HepG2 (cell line): Measurements from ENCODE around the gene ANXA2. TPM values are rescaled to one million over a fixed set of nuclear protein-coding genes. Genes with fewer than 3 reads are reported as not detected.

ENCODE experiments used
- HBP1 ChIP-seq: IDR thresholded peaks from 2 replicates; pipeline ENCODE4 v1.6.1; 2016; ENCODE audit warnings: low read depth, control low read depth
- ZXDC ChIP-seq: sonication (generic); formaldehyde crosslinking; IDR thresholded peaks from 2 replicates; pipeline ENCODE4 v1.5.0; 2020; ENCODE audit warnings: mild to moderate bottlenecking, missing genetic modification reagents
- polyA plus RNA-seq, 8 experiments: library from polyadenylated mRNA; depleted of rRNA in 3 of 8; stranded (reverse) in 7 of 8; unstranded in 1 of 8; fragments of >200 nt; fragmentation: Illumina TruSeq in 4 of 8; extraction: Trizol in 4 of 8; gene quantifications; 2 replicates each; pipeline versions ENCODE4 v1.2.1 to v1.2.3, GENCODE V29; 2011 to 2016; ENCODE audit warnings: low read depth in 4 of 8, missing spikeins in 1 of 8, mixed read lengths in 1 of 8; ENCODE audit not compliant: insufficient read depth in 1 of 8
- total RNA-seq, 5 experiments: library from RNA; depleted of rRNA; stranded (reverse); fragments of >200 nt; fragmentation: Illumina TruSeq; extraction: Trizol; gene quantifications; 2 replicates each; pipeline ENCODE4 v1.2.3, GENCODE V29; 2016; ENCODE audit warnings: low read depth in 1 of 5
- TF ChIP-seq, protein P1 (sequence below): sonication (generic); formaldehyde crosslinking; IDR thresholded peaks from 2 replicates; pipeline ENCODE4 v1.4.0; 2020; ENCODE audit warnings: missing genetic modification reagents, borderline replicate concordance
- TF ChIP-seq, protein P2 (sequence below): sonication (generic); formaldehyde crosslinking; conservative IDR thresholded peaks from 2 replicates; pipeline ENCODE4 v1.4.0; 2020; ENCODE audit warnings: mild to moderate bottlenecking, missing genetic modification reagents, moderate library complexity
- TF ChIP-seq, protein P3 (sequence below): sonication (generic); formaldehyde crosslinking; IDR thresholded peaks from 2 replicates; pipeline ENCODE4 v1.8.1; 2023; ENCODE audit warnings: mild to moderate bottlenecking, inconsistent platforms, moderate library complexity, missing genetic modification reagents, borderline replicate concordance
- TF ChIP-seq, protein P4 (sequence below): sonication (generic); formaldehyde crosslinking; IDR thresholded peaks from 2 replicates; pipeline ENCODE4 v1.4.0; 2020; ENCODE audit warnings: missing genetic modification reagents

Gene ANXA2
- total and polyA plus RNA-seq, 2 of the 13 experiments (the other 11 are each of a cell fraction or from before 2014, with no cell fraction given) = 196 to 613 TPM

GRCh38 chr15:60350108-60350507 lies 47.7 kb downstream of the ANXA2 start (continued):
- TF ChIP-seq HBP1 (CRISPR knock-in tag) (no peak), ZXDC (CRISPR knock-in tag) (no peak)
- TF ChIP-seq, protein P1, sequence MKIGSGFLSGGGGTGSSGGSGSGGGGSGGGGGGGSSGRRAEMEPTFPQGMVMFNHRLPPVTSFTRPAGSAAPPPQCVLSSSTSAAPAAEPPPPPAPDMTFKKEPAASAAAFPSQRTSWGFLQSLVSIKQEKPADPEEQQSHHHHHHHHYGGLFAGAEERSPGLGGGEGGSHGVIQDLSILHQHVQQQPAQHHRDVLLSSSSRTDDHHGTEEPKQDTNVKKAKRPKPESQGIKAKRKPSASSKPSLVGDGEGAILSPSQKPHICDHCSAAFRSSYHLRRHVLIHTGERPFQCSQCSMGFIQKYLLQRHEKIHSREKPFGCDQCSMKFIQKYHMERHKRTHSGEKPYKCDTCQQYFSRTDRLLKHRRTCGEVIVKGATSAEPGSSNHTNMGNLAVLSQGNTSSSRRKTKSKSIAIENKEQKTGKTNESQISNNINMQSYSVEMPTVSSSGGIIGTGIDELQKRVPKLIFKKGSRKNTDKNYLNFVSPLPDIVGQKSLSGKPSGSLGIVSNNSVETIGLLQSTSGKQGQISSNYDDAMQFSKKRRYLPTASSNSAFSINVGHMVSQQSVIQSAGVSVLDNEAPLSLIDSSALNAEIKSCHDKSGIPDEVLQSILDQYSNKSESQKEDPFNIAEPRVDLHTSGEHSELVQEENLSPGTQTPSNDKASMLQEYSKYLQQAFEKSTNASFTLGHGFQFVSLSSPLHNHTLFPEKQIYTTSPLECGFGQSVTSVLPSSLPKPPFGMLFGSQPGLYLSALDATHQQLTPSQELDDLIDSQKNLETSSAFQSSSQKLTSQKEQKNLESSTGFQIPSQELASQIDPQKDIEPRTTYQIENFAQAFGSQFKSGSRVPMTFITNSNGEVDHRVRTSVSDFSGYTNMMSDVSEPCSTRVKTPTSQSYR (CRISPR knock-in tag) = no peak
- TF ChIP-seq, protein P2, sequence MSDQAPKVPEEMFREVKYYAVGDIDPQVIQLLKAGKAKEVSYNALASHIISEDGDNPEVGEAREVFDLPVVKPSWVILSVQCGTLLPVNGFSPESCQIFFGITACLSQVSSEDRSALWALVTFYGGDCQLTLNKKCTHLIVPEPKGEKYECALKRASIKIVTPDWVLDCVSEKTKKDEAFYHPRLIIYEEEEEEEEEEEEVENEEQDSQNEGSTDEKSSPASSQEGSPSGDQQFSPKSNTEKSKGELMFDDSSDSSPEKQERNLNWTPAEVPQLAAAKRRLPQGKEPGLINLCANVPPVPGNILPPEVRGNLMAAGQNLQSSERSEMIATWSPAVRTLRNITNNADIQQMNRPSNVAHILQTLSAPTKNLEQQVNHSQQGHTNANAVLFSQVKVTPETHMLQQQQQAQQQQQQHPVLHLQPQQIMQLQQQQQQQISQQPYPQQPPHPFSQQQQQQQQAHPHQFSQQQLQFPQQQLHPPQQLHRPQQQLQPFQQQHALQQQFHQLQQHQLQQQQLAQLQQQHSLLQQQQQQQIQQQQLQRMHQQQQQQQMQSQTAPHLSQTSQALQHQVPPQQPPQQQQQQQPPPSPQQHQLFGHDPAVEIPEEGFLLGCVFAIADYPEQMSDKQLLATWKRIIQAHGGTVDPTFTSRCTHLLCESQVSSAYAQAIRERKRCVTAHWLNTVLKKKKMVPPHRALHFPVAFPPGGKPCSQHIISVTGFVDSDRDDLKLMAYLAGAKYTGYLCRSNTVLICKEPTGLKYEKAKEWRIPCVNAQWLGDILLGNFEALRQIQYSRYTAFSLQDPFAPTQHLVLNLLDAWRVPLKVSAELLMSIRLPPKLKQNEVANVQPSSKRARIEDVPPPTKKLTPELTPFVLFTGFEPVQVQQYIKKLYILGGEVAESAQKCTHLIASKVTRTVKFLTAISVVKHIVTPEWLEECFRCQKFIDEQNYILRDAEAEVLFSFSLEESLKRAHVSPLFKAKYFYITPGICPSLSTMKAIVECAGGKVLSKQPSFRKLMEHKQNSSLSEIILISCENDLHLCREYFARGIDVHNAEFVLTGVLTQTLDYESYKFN (CRISPR knock-in tag) = no peak
- TF ChIP-seq, protein P3, sequence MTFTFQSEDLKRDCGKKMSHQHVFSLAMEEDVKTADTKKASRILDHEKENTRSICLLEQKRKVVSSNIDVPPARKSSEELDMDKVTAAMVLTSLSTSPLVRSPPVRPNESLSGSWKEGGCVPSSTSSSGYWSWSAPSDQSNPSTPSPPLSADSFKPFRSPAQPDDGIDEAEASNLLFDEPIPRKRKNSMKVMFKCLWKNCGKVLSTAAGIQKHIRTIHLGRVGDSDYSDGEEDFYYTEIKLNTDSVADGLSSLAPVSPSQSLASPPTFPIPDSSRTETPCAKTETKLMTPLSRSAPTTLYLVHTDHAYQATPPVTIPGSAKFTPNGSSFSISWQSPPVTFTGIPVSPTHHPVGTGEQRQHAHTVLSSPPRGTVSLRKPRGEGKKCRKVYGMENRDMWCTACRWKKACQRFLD (CRISPR knock-in tag) = no peak
- TF ChIP-seq, protein P4, sequence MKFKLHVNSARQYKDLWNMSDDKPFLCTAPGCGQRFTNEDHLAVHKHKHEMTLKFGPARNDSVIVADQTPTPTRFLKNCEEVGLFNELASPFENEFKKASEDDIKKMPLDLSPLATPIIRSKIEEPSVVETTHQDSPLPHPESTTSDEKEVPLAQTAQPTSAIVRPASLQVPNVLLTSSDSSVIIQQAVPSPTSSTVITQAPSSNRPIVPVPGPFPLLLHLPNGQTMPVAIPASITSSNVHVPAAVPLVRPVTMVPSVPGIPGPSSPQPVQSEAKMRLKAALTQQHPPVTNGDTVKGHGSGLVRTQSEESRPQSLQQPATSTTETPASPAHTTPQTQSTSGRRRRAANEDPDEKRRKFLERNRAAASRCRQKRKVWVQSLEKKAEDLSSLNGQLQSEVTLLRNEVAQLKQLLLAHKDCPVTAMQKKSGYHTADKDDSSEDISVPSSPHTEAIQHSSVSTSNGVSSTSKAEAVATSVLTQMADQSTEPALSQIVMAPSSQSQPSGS (CRISPR knock-in tag) = no peak
